Measurements from ENCODE around the gene CPA2.

Gene CPA2

GRCh38 chr7:130256704-130257103, 10.0 kb upstream of the CPA2 start:
- DNase-seq, result no peak

- DNase-seq, result no peak
Measured at GRCh38 chr7:130258494-130259078, 8.1 kb upstream of the CPA2 start.

GRCh38 chr7:130262448-130262847, 4.2 kb upstream of the CPA2 start:
- no peak for DNase-seq

- DNase-seq, result no peak
Measured at GRCh38 chr7:130263130-130263529, 3.5 kb upstream of the CPA2 start.

GRCh38 chr7:130266961-130267321, 278 bp downstream of the CPA2 start:
- no peak for DNase-seq

- DNase-seq, result no peak
Measured at GRCh38 chr7:130268463-130269317, 2.0 kb downstream of the CPA2 start.

GRCh38 chr7:130269318-130269694, 2.6 kb downstream of the CPA2 start:
- no peak for DNase-seq

- DNase-seq, result no peak
Measured at GRCh38 chr7:130270947-130271800, 4.5 kb downstream of the CPA2 start.

GRCh38 chr7:130272381-130273080, 5.9 kb downstream of the CPA2 start:
- no peak for DNase-seq

GRCh38 chr7:130273081-130273932, 6.6 kb downstream of the CPA2 start:
- DNase-seq, result no peak

- DNase-seq, result no peak
Measured at GRCh38 chr7:130273933-130274255, 7.2 kb downstream of the CPA2 start.

- DNase-seq, result no peak
Measured at GRCh38 chr7:130274296-130274695, 7.6 kb downstream of the CPA2 start.

GRCh38 chr7:130274983-130275591, 8.4 kb downstream of the CPA2 start:
- no peak for DNase-seq

GRCh38 chr7:130275826-130276297, 9.2 kb downstream of the CPA2 start:
- no peak for DNase-seq

- no peak for DNase-seq
Measured at GRCh38 chr7:130276796-130277762, 10.4 kb downstream of the CPA2 start.

GRCh38 chr7:130277763-130278643, 11.3 kb downstream of the CPA2 start:
- peak in 1 of 2 experiments; percentile 1 for DNase-seq

- DNase-seq, result no peak
Measured at GRCh38 chr7:130278860-130279259, 12.2 kb downstream of the CPA2 start.

- no peak for DNase-seq
Measured at GRCh38 chr7:130279286-130279685, 12.6 kb downstream of the CPA2 start.

GRCh38 chr7:130279906-130280305, 13.2 kb downstream of the CPA2 start:
- DNase-seq, result no peak
